HG03060 (cell line): ENCODE results near the gene HAUS2.
"Not testable (repeated sequence)": the region's sequence is repeated elsewhere in the genome, so short reads cannot be mapped to it uniquely, and the experiment has no call there.

Experiments used
- ATAC-seq: cut with Tn5 transposase; IDR thresholded peaks from one replicate; pipeline ENCODE4 v1.9.1; 2021; ENCODE audit warnings: low read depth, moderate number of reproducible peaks; ENCODE audit not compliant: unreplicated experiment

HAUS2 gene

GRCh38 chr15:42575188-42576039 is 26.8 kb downstream of the HAUS2 start, which contains the start of gene STARD9:
Gene STARD9 (plus strand): TSS chr15:42575606. CDS start chr15:42575716, 110 bp downstream.
- ATAC-seq, result peak; percentile 79

- ATAC-seq, result no peak
Measured at GRCh38 chr15:42576040-42576594, 27.5 kb downstream of the HAUS2 start.

DNA sequence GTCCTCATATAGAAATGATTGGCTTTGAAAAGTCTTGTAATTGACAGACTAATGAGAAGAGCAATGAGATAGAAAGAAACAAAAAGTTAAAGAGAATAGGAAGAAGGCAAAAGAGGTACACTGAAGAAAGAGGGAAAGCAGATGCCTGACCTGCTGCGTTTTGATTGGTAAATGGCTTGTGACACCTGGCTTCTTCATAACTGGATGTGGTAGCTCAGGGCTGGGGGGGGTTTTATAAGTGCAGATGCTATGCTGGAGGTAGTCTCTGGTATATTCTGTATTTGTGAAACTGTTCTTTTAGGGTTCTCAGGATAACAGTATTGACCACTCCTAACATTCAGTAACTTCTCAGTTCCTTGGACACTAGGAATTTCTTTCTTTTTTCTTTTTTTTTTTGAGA is 28.1 kb downstream of the HAUS2 start:
- no peak for ATAC-seq

DNA sequence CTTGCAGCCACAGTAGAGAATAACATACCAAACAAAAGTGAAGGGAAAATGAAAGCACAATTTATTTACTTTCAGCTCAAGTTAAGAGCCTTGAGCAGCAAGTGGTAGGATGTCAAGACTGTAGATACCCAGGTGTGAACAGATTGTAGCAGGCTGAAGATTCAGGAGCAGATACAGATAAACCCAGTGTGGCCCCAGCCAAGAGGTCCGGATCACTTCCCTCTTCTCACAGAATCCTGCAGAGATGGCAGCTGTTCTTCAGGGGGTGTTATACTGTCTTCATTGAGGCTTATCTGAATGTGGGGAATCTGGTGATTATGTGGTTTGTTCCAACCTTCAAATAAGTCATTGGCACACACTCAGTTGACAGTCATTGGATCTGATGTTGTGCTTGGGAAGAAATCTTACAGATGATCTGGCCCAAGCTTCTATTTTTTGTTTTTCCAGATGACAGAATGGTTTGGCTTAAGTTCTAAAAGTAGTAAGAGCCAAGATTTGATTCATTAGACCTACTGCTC is 28.9 kb downstream of the HAUS2 start:
- ATAC-seq, result no peak

DNA sequence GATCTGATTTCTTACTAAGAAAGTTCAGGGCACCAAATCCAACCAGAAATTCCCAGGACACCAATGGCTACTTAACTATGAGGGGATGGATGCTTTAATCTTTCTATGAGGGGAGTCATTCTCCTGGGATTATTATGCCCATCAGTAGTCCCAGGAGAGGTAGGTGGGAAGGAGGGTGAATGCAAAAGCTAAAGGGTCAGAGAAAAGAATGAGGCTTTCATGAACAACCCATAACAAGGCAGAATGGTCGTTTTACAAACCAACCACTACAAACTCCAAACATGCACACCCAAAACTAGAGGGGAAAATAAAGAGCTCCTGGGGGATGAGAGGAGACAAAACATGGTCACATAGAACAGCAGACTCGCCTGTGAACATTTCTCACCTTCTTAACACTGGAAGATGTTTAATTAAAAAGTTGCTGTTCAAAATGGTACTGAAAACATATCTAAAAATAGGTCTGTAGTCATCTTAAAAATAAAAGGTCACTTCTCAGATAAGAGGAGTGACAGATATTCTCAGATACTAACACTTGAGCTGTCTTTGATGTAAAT is 30.4 kb downstream of the HAUS2 start:
- no peak for ATAC-seq

DNA sequence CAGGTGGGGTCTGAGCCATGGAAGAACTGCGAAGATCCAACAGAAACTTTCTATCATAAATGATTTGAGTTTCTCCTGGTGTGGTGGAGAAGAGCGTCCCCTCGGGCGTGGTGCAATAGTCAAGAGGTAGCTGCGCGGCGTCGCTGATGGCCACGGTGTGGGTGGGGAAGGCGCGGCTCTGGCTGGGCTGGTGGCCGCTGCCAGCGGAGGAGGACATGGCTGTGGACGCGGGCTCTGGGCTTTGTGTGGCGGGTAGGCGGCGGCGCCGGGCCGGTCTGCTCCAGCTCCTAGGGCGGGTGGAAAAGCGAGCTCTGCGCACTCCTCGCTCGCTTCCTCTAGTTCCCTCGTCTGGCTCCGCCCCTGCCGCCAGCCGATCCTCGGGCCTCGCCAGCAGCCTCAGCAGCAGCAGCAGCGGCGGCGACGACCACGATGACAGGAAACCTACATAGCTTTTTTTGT is 32.7 kb downstream of the HAUS2 start:
- ATAC-seq, result no peak

DNA sequence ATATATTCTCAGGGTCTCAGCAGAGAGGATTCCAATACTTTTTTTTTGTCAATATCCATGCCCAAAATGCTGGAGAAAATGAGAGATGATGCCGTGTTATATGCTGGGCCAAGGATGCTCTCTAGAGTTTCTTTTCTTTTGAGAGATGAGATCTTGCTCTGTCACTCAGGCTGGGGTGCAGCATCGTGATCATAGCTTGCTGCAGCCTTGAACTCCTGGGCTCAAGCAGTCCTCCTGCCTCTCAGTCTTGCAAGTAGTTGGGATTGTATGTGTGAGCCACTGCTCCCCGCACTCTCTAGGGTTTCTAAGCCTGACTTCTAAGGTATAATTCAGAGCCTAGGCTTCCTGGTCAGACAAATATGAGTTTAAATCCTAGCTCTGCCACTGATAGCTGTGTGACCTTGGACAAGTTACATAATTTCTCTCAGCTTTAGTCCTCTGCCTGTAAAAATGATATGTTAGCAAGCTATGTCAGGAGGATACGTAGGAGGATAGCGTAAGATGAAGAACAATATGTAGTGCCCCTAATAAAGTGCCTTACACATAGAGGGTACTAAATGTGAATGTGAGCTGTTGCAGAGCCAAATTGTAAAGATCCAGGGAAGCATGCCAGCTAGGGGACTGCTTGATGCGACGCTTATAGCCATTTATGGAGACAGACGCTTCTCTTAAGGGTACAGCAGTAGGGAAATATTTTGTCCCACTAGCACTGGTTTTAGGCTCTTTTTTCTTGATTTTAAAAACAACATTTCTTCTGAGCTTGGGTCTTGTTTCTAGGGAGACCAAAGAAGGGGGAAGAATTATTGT is 34.1 kb downstream of the HAUS2 start:
- ATAC-seq, result no peak

- no peak for ATAC-seq
Measured at GRCh38 chr15:42584031-42584765, 35.6 kb downstream of the HAUS2 start.

DNA sequence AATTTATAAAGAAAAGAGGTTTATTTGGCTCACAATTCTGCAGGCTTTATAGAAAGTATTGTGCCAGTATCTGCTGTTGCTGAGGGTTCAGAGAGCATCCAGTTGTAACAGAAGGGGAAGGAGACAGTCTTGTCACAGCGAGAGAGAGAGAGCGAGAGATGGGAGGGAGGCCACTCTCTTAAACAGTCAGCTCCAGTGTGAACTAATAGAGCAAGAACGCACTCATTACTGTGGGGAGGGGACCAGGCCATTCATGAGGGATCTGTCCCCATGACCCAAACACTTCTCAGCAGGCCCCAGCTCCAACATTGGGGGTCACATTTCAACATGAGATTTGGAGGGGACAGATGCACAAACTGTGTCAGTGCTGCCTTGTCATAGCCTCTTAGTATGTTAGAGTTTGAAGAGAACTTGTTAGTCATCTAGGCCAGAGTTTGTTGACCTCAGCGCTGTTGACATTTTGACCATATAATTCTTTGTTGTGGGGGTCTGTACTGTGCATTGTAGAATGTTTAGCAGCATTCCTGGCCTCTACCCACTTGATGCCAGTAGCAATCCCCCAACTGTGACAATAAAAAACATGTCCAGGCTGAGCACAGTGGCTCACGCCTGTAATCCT is 42.1 kb downstream of the HAUS2 start:
- no peak for ATAC-seq

- no peak for ATAC-seq
Measured at GRCh38 chr15:42591238-42591934, 42.7 kb downstream of the HAUS2 start.

DNA sequence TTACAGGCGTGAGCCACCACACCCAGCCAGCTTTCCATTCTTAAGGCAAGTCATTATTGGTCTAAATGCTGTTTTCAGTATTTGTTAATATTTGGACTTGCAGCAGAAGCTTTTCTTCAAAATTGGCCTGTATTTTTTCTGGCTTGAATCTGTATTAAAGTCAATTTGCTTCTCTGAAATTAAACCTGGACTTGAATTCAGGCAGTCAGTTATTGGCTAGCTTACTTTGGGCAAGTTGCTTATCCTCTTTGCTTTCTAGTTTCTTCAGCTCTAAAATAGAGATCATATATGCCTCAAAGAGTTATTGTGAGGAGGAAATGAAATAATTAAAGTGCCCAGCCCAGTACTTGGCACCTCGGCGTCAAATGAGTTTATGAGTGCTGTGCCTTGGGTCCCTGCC is 44.1 kb downstream of the HAUS2 start:
- no peak for ATAC-seq

GRCh38 chr15:42593143-42593542 is 44.5 kb downstream of the HAUS2 start:
- ATAC-seq, result no peak

GRCh38 chr15:42594095-42594494 is 45.5 kb downstream of the HAUS2 start:
- ATAC-seq, result no peak

- no peak for ATAC-seq
Measured at GRCh38 chr15:42595626-42596240, 47.1 kb downstream of the HAUS2 start.

GRCh38 chr15:42601316-42601715 is 52.7 kb downstream of the HAUS2 start:
- ATAC-seq, result not testable (repeated sequence)

- ATAC-seq, result no peak
Measured at GRCh38 chr15:42602501-42602900, 53.9 kb downstream of the HAUS2 start.

- ATAC-seq, result no peak
Measured at GRCh38 chr15:42603978-42604377, 55.3 kb downstream of the HAUS2 start.

DNA sequence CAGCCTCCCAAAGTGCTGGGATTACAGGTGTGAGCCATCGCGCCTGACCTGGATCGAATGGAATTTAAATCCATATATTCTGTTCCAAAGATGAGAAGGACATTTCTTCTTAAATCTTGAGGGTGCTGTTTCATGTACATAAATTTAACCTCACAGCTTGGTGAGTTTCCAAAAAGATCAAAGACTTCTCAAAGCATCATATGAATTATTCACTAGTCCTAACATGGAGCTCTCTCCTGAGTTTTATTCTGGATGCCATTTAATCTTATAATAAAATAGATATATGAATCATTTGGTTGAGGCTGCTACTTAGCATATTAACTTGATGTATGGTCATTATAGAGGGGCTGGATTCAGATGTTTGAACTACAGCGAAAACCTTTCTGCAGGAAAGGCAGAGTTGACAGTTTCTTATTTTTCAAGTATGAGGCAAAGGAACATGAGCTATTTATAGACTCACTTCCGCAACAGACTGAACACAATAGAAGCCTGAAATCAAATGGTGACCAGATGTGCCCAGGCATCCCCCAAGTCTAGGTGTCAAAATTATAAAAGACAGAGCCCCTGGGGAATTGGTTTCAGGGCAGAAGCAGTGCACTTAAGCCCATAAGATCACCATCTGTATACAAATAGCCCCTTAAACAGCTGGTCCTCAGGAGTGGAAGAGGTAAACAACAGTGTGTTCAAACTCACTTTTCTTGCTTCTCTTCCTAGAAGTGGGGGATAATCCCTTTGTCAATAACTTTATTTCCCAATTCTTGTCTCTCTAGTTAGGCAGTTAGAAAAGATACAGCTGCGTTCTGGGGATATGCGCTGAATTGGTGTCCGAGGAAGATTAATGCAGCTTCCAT is 56.5 kb downstream of the HAUS2 start:
- no peak for ATAC-seq
